T-helper 1 cell treated with Interleukin-12 subunit alpha and Interleukin-12 subunit beta and Interleukin-4 antibody, amounts not matched to agents 30 ng/mL and 1 ng/mL, for 36 hours (primary cell): ENCODE results near the gene ENPP7. TPM values are rescaled to one million over a fixed set of nuclear protein-coding genes. Genes with fewer than 3 reads are reported as not detected.
"Not testable (repeated sequence)": the region's sequence is repeated elsewhere in the genome, so short reads cannot be mapped to it uniquely, and the experiment has no call there.

Experiments used
- intact Hi-C: fragments of 100-400 bp; cut with micrococcal nuclease; formaldehyde crosslinking; loops from one replicate; pipeline ENCODE4 v1.15.1; 2024
- total RNA-seq: library from RNA; stranded (reverse); gene quantifications from 2 replicates; pipeline ENCODE4 v1.2.3, GENCODE V29; 2022

Gene ENPP7
- total RNA-seq, 1 donor from 2014 or later = not detected

GRCh38 chr17:79748295-79749099 is 17.8 kb downstream of the ENPP7 start:
- intact Hi-C loops = no loop called here

- intact Hi-C loops = no loop called here
Observed at GRCh38 chr17:79749156-79749815, 18.5 kb downstream of the ENPP7 start.

GRCh38 chr17:79749958-79750357 is 19.2 kb downstream of the ENPP7 start:
- intact Hi-C loops = no loop called here

GRCh38 chr17:79750650-79751545 is 20.2 kb downstream of the ENPP7 start:
- intact Hi-C loops = no loop called here

- intact Hi-C loops = no loop called here
Observed at GRCh38 chr17:79752175-79752574, 21.4 kb downstream of the ENPP7 start.

- intact Hi-C loops = no loop called here
Observed at GRCh38 chr17:79754370-79754769, 23.6 kb downstream of the ENPP7 start.

- intact Hi-C loops = not testable (repeated sequence)
Observed at GRCh38 chr17:79754903-79755302, 24.2 kb downstream of the ENPP7 start.

- intact Hi-C loops = no loop called here
Observed at GRCh38 chr17:79755591-79755990, 24.8 kb downstream of the ENPP7 start.

- intact Hi-C loops = no loop called here
Observed at GRCh38 chr17:79757140-79757745, 26.5 kb downstream of the ENPP7 start.

GRCh38 chr17:79758271-79758670 is 27.5 kb downstream of the ENPP7 start:
- intact Hi-C loops = no loop called here

GRCh38 chr17:79760197-79760906 is 29.6 kb downstream of the ENPP7 start:
- intact Hi-C loops = no loop called here

- intact Hi-C loops = no loop called here
Observed at GRCh38 chr17:79761894-79762589, 31.3 kb downstream of the ENPP7 start.

- intact Hi-C loops = no loop called here
Observed at GRCh38 chr17:79765708-79766107, 35.0 kb downstream of the ENPP7 start.

- intact Hi-C loops = no loop called here
Observed at GRCh38 chr17:79769570-79770506, 39.1 kb downstream of the ENPP7 start.

- intact Hi-C loops = no loop called here
Observed at GRCh38 chr17:79771276-79771675, 40.5 kb downstream of the ENPP7 start.

GRCh38 chr17:79772726-79773125 is 42.0 kb downstream of the ENPP7 start:
- intact Hi-C loops = not testable (repeated sequence)

GRCh38 chr17:79774561-79774975 is 43.8 kb downstream of the ENPP7 start:
- intact Hi-C loops = no loop called here

GRCh38 chr17:79775632-79776031 is 44.9 kb downstream of the ENPP7 start:
- intact Hi-C loops = no loop called here
